ENCODE data around the gene CYTH3. TPM values are rescaled to one million over a fixed set of nuclear protein-coding genes. Genes with fewer than 3 reads are reported as not detected.
"Not testable (repeated sequence)": the region's sequence is repeated elsewhere in the genome, so short reads cannot be mapped to it uniquely, and the experiment has no call there.

CYTH3 gene
- total and polyA plus RNA-seq, 10 donors, result 2.5 to 28.1 (median 17.5) TPM

GRCh38 chr7:6232534-6232933, 39.9 kb downstream of the CYTH3 start:
- peak; percentile 87 for DNase-seq

GRCh38 chr7:6232116-6232515, 40.3 kb downstream of the CYTH3 start:
- no peak for TF ChIP-seq POLR2A (IDR thresholded peaks at IDR 0.05)
- TF ChIP-seq CTCF (IDR thresholded peaks at IDR 0.05 in 8 of 11, conservative IDR thresholded peaks at IDR 0.05 in 3 of 11), result no peak
- no peak for TF ChIP-seq POLR2AphosphoS5 (IDR thresholded peaks at IDR 0.05)
- H3K4me3 ChIP-seq, result peak overlapping the region in 1 of 8 donors; percentile 36
- peak overlapping the region in 3 of 8 donors; percentile 20 to 37 (median 31) for H3K27ac ChIP-seq
- 41 to 67% (median 52%) methylated on average over 3 of the region's 3 CpGs for WGBS, 5 donors
- no peaks in the 10 kb centered on the region for H3K36me3 ChIP-seq
- intact Hi-C loops (cut with DNase I; ENCODE audit: low total_unique reads), result no loop called here
- H3K9me3 ChIP-seq, result no peaks in the 10 kb centered on the region
- DNase-seq, result no peak
- H3K4me1 ChIP-seq, result peaks cover 7 to 79% (median 43%) of the 10 kb centered on the region in 6 donors
- no peaks in the 10 kb centered on the region for H3K27me3 ChIP-seq (replicated peaks in 1 of 7)

More at GRCh38 chr7:6232534-6232933, 39.9 kb downstream of the CYTH3 start:
- H3K36me3 ChIP-seq, result no peaks in the 10 kb centered on the region
- peaks cover 7 to 75% (median 42%) of the 10 kb centered on the region in 6 donors for H3K4me1 ChIP-seq
- WGBS, 5 donors, result 11 to 30% (median 17%) methylated on average over 8 of the region's 8 CpGs
- H3K27ac ChIP-seq, result peak overlapping the region in 3 of 8 donors; percentile 20 to 37 (median 31)
- H3K9me3 ChIP-seq, result no peaks in the 10 kb centered on the region
- TF ChIP-seq POLR2A (IDR thresholded peaks at IDR 0.05) (no peak), POLR2AphosphoS5 (IDR thresholded peaks at IDR 0.05) (peak; percentile 45 to 50 (median 48)), CTCF (IDR thresholded peaks at IDR 0.05 in 8 of 11, conservative IDR thresholded peaks at IDR 0.05 in 3 of 11) (no peak)
- intact Hi-C loops (cut with DNase I; ENCODE audit: low total_unique reads), result no loop called here
- no peaks in the 10 kb centered on the region for H3K27me3 ChIP-seq (replicated peaks in 1 of 7)
- H3K4me3 ChIP-seq, result peak overlapping the region in 1 of 8 donors; percentile 36

DNA sequence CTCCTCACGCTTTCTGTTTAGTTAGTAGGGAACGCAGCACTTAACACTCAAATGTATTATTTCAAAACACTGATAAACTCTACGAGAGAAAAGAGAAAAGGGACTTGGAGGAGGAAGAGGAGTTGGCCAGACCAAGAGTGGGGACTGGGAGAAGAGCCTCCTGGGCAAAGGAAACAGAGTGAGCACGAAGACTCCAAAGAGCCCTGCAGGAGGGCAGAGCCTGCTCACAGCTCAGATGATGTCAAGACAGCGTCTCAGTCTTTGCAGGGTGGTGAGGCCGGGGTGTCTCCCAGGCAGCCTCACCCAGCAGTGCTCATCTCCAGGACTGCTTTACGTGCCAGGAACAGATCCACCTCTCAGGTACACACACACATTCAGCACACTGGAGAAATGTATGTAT, 41.2 kb downstream of the CYTH3 start:
- no peak overlapping the region for H3K4me3 ChIP-seq
- no peaks in the 10 kb centered on the region for H3K36me3 ChIP-seq
- no peak overlapping the region for H3K27ac ChIP-seq
- no peaks in the 10 kb centered on the region for H3K27me3 ChIP-seq (replicated peaks in 1 of 7)
- TF ChIP-seq CTCF (IDR thresholded peaks at IDR 0.05 in 8 of 11, conservative IDR thresholded peaks at IDR 0.05 in 3 of 11), result no peak
- TF ChIP-seq POLR2A (IDR thresholded peaks at IDR 0.05), result no peak
- no peak for TF ChIP-seq POLR2AphosphoS5 (IDR thresholded peaks at IDR 0.05)
- DNase-seq, result no peak
- H3K9me3 ChIP-seq, result no peaks in the 10 kb centered on the region
- peaks cover 7 to 85% (median 43%) of the 10 kb centered on the region in 6 donors for H3K4me1 ChIP-seq
- WGBS, 5 donors, result 84 to 94% (median 89%) methylated on average over 7 of the region's 7 CpGs
- intact Hi-C loops (cut with DNase I; ENCODE audit: low total_unique reads), result no loop called here

GRCh38 chr7:6229284-6229683, 43.1 kb downstream of the CYTH3 start:
- H3K4me1 ChIP-seq, result peaks cover 7 to 87% (median 43%) of the 10 kb centered on the region in 6 donors
- H3K27ac ChIP-seq, result peak overlapping the region in 6 of 8 donors; percentile 34 to 70 (median 60)
- intact Hi-C loops (cut with DNase I; ENCODE audit: low total_unique reads), result loop anchor here (10.0 kb wide), 1 partner anchor 54 kb away; no protein-coding TSS in a partner anchor

More at GRCh38 chr7:6229284-6229683, 43.1 kb downstream of the CYTH3 start:
- H3K27me3 ChIP-seq (replicated peaks in 1 of 7); DNase-seq; H3K36me3 ChIP-seq; H3K9me3 ChIP-seq: not testable (repeated sequence)
- WGBS, 5 donors, result 46 to 64% (median 54%) methylated on average over 9 of the region's 9 CpGs
- H3K4me3 ChIP-seq, result peak overlapping the region in 2 of 8 donors; percentile 2 to 27

Data from spleen (tissue), 11 donors.